Lower lobe of right lung (tissue), 2 donors: ENCODE measurements around the gene PIK3R4. TPM values are rescaled to one million over a fixed set of nuclear protein-coding genes. Genes with fewer than 3 reads are reported as not detected.

Experiments
- ATAC-seq, 2 donors: fragments of 200-7000 bp; cut with Tn5 transposase; one replicate each; pipeline ENCODE4 v1.9.1; 2020 to 2022; ENCODE audit warnings: mild to moderate bottlenecking in 2 of 2, moderate library complexity in 2 of 2
- DNase-seq: peaks from one replicate; pipeline ENCODE4 v3.0.0-alpha.2; 2020
- H3K27ac ChIP-seq: fragments of 200-600 bp; one replicate; pipeline ENCODE4 v1.8.0; 2022
- H3K27me3 ChIP-seq: fragments of 200-600 bp; one replicate; pipeline ENCODE4 v1.8.0; 2022; ENCODE audit warnings: low read depth
- H3K36me3 ChIP-seq: fragments of 200-600 bp; one replicate; pipeline ENCODE4 v1.8.0; 2022; ENCODE audit warnings: mild to moderate bottlenecking
- H3K4me1 ChIP-seq: fragments of 200-600 bp; one replicate; pipeline ENCODE4 v1.8.0; 2022
- H3K4me3 ChIP-seq: fragments of 200-600 bp; one replicate; pipeline ENCODE4 v1.8.0; 2022; ENCODE audit warnings: mild to moderate bottlenecking
- H3K9me3 ChIP-seq: fragments of 200-600 bp; one replicate; pipeline ENCODE4 v1.8.0; 2022
- CTCF ChIP-seq: fragments of 200-600 bp; IDR thresholded peaks from one replicate; pipeline ENCODE4 v1.8.0; 2022; ENCODE audit warnings: antibody characterized with exemption, mild to moderate bottlenecking
- intact Hi-C: fragments of 100-400 bp; cut with DNase I; formaldehyde crosslinking; loops from one replicate; pipeline ENCODE4 v1.11.0; 2022
- total RNA-seq: library from RNA; stranded (reverse); fragmentation: NEBNext Ultra II Directional; extraction: Animal tissue kit (Norgen Biotek cat#: 25700); gene quantifications from one replicate; pipeline ENCODE4 v1.2.1, GENCODE V29; 2021
- donor health status: DM: no; HTN: yes; CAD: no; lungs with severe emphysema.

PIK3R4 gene
- total RNA-seq, 1 donor from 2014 or later: 26.3 TPM

GRCh38 chr3:130654921-130655320 is 91.7 kb downstream of the PIK3R4 start:
- TF ChIP-seq CTCF: no peak
- H3K4me1 ChIP-seq: no peaks in the 10 kb centered on the region
- H3K27ac ChIP-seq: no peak overlapping the region
- intact Hi-C loops: no loop called here
- no peaks in the 10 kb centered on the region for H3K36me3 ChIP-seq
- DNase-seq (no peak), ATAC-seq (no peak)
- H3K9me3 ChIP-seq: no peaks in the 10 kb centered on the region
- no peak overlapping the region for H3K4me3 ChIP-seq
- H3K27me3 ChIP-seq: no peaks in the 10 kb centered on the region

- H3K4me1 ChIP-seq: no peaks in the 10 kb centered on the region
- TF ChIP-seq CTCF: no peak
- no peaks in the 10 kb centered on the region for H3K27me3 ChIP-seq
- no peak for ATAC-seq
- no peak overlapping the region for H3K27ac ChIP-seq
- no peaks in the 10 kb centered on the region for H3K36me3 ChIP-seq
- intact Hi-C loops: no loop called here
- DNase-seq: no peak
- no peak overlapping the region for H3K4me3 ChIP-seq
- H3K9me3 ChIP-seq: no peaks in the 10 kb centered on the region
These were observed 92.5 kb downstream of the PIK3R4 start for GRCh38 chr3:130654091-130654490.

GRCh38 chr3:130649061-130649654 is 97.5 kb downstream of the PIK3R4 start:
- Histone ChIP-seq H3K27ac (no peak overlapping the region), H3K36me3 (no peaks in the 10 kb centered on the region), H3K27me3 (no peaks in the 10 kb centered on the region), H3K4me3 (no peak overlapping the region), H3K4me1 (no peaks in the 10 kb centered on the region), H3K9me3 (no peaks in the 10 kb centered on the region)
- intact Hi-C loops: no loop called here
- DNase-seq (no peak), ATAC-seq (no peak)
- TF ChIP-seq CTCF: no peak

- Histone ChIP-seq H3K27ac (no peak overlapping the region), H3K4me3 (no peak overlapping the region), H3K27me3 (no peaks in the 10 kb centered on the region), H3K36me3 (no peaks in the 10 kb centered on the region), H3K4me1 (no peaks in the 10 kb centered on the region), H3K9me3 (no peaks in the 10 kb centered on the region)
- no peak for TF ChIP-seq CTCF
- intact Hi-C loops: no loop called here
- no peak for ATAC-seq
- no peak for DNase-seq
These were observed 98.3 kb downstream of the PIK3R4 start for GRCh38 chr3:130648293-130648692.

- TF ChIP-seq CTCF: no peak
- H3K36me3 ChIP-seq: no peaks in the 10 kb centered on the region
- no peak for ATAC-seq
- no peaks in the 10 kb centered on the region for H3K27me3 ChIP-seq
- no peak overlapping the region for H3K27ac ChIP-seq
- DNase-seq: no peak
- H3K4me1 ChIP-seq: no peaks in the 10 kb centered on the region
- no peaks in the 10 kb centered on the region for H3K9me3 ChIP-seq
- H3K4me3 ChIP-seq: no peak overlapping the region
- intact Hi-C loops: no loop called here
These were observed 101.4 kb downstream of the PIK3R4 start for GRCh38 chr3:130645261-130645660.
